Upper lobe of right lung (tissue), 1 donor: Measurements from ENCODE around the gene FFAR1. TPM values are rescaled to one million over a fixed set of nuclear protein-coding genes. Genes with fewer than 3 reads are reported as not detected.
"Not testable (repeated sequence)": the region's sequence is repeated elsewhere in the genome, so short reads cannot be mapped to it uniquely, and the experiment has no call there.

ENCODE experiments used
- ATAC-seq: fragments of 200-7000 bp; cut with Tn5 transposase; one replicate; pipeline ENCODE4 v1.9.1; 2020; ENCODE audit warnings: mild to moderate bottlenecking, moderate library complexity
- DNase-seq: peaks from one replicate; pipeline ENCODE4 v3.0.0-alpha.2; 2020
- H3K27ac ChIP-seq: fragments of 200-600 bp; one replicate; pipeline ENCODE4 v1.8.0; 2022
- H3K27me3 ChIP-seq: fragments of 200-600 bp; one replicate; pipeline ENCODE4 v1.8.0; 2022; ENCODE audit warnings: mild to moderate bottlenecking
- H3K36me3 ChIP-seq: fragments of 200-600 bp; one replicate; pipeline ENCODE4 v1.8.0; 2022
- H3K4me1 ChIP-seq: fragments of 200-600 bp; one replicate; pipeline ENCODE4 v1.8.0; 2022
- H3K4me3 ChIP-seq: fragments of 200-600 bp; one replicate; pipeline ENCODE4 v1.8.0; 2022; ENCODE audit warnings: mild to moderate bottlenecking
- H3K9me3 ChIP-seq: fragments of 200-600 bp; one replicate; pipeline ENCODE4 v1.8.0; 2022
- CTCF ChIP-seq: fragments of 200-600 bp; IDR thresholded peaks from one replicate; pipeline ENCODE4 v1.8.0; 2022; ENCODE audit warnings: antibody characterized with exemption
- intact Hi-C: fragments of 100-400 bp; cut with DNase I; formaldehyde crosslinking; loops from one replicate; pipeline ENCODE4 v1.11.0; 2022
- total RNA-seq: library from RNA; stranded (reverse); fragmentation: NEBNext Ultra II Directional; extraction: Animal tissue kit (Norgen Biotek cat#: 25700); gene quantifications from one replicate; pipeline ENCODE4 v1.2.1, GENCODE V29; 2021
- donor health status: DM: no; HTN: yes; CAD: no; lungs with severe emphysema.

Gene FFAR1
- total RNA-seq, 1 donor from 2014 or later = not detected

DNA sequence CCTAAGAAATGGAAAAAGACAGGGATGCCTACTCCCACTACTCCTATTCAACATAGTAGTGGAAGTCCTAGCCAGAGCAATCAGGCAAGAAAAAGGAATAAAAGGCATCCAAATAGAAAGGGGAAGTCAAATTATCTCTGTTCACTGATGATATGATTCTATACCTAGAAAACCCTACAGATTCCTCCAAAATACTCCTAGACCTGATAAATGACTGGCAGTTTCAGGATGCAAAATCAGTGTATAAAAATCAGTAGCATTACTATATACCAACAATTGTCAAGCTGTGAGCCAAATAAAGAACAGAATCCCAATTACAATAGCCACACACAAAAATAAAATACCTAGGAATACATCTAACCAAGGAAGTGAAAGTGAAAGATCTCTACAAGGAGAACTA is 21.8 kb downstream of the FFAR1 start:
- no peaks in the 10 kb centered on the region for H3K9me3 ChIP-seq
- H3K27ac ChIP-seq = no peak overlapping the region
- DNase-seq (no peak), ATAC-seq (no peak)
- no peaks in the 10 kb centered on the region for H3K27me3 ChIP-seq
- intact Hi-C loops = no loop called here
- no peaks in the 10 kb centered on the region for H3K4me1 ChIP-seq
- H3K4me3 ChIP-seq = no peak overlapping the region
- no peaks in the 10 kb centered on the region for H3K36me3 ChIP-seq
- TF ChIP-seq CTCF = no peak

DNA sequence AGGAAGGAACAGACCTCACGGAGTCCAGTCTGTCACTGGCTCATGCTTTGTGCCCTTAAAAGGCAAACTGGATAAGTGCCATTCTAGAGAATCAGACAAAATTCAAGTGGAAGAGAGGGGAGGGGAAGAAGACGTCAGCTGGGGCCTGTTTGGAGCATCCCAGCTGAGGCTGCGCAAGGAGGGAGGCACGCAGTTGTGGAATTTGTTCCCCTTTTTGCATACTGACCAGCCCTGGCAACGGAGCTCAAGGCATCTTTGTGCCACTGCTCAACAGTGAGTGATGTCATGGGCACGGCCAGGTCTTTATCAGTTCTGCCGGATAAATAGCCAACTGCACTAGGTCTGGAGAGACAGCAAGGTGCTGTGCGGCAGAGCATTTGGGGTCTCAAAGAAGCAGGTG is 23.0 kb downstream of the FFAR1 start, which contains the start of gene GPR42:
TSS of gene GPR42 (plus strand) at position 347 of the 400 bp plus-strand sequence. CDS start 292 bp downstream, outside the sequence.
- no peak for ATAC-seq
- DNase-seq = peak; percentile 26
- no peaks in the 10 kb centered on the region for H3K4me1 ChIP-seq
- H3K36me3 ChIP-seq = no peaks in the 10 kb centered on the region
- no peak for TF ChIP-seq CTCF
- no peak within 1 kb of the TSS for H3K4me3 ChIP-seq
- H3K9me3 ChIP-seq = no peaks in the 10 kb centered on the region
- no peaks in the 10 kb centered on the region for H3K27me3 ChIP-seq
- H3K27ac ChIP-seq = no peak within 1 kb of the TSS
- intact Hi-C loops = no loop called here

DNA sequence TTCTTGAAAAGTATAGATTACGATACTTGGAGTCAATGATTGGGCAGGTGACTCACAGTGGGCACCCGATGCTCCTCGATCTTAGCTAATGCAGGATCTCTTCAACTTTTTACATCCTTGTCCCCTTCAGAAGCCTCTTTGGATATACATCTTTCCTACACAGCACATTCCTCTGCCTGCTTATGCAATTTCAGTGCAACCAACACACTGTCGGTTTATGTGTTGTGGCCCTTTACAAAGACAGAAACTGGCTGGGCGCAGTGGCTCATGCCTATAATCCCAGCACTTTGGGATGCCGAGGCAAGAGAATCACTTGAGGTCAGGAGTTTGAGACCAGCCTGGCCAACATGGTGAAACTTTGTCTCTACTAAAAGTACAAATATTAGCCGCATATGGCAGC is 25.8 kb downstream of the FFAR1 start:
- Histone ChIP-seq H3K36me3 (no peaks in the 10 kb centered on the region), H3K4me3 (no peak overlapping the region), H3K27me3 (no peaks in the 10 kb centered on the region), H3K27ac (no peak overlapping the region), H3K4me1 (no peaks in the 10 kb centered on the region), H3K9me3 (no peaks in the 10 kb centered on the region)
- TF ChIP-seq CTCF = no peak
- DNase-seq (peak; percentile 11), ATAC-seq (no peak)
- intact Hi-C loops = no loop called here

DNA sequence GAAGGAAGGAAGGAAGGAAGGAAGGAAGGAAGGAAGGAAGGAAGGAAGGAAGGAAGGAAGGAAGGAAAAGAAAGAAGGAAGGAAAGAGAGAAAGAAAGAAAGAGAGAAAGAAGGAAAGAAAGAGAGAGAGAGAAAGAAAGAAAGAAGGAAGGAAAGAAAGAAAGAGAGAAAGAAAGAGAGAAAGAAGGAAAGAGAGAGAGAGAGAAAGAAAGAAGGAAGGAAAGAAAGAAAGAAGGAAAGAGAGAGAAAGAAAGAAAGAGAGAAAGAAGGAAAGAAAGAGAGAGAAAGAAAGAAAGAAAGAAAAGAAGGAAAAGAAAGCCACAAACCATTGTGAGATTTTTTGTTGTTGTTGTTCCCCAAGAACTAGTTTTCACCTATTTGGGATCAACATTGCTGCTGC is 26.3 kb downstream of the FFAR1 start:
- H3K9me3 ChIP-seq, H3K4me3 ChIP-seq, H3K36me3 ChIP-seq, H3K4me1 ChIP-seq, H3K27me3 ChIP-seq, H3K27ac ChIP-seq, ATAC-seq, DNase-seq, intact Hi-C loops: not testable (repeated sequence)

DNA sequence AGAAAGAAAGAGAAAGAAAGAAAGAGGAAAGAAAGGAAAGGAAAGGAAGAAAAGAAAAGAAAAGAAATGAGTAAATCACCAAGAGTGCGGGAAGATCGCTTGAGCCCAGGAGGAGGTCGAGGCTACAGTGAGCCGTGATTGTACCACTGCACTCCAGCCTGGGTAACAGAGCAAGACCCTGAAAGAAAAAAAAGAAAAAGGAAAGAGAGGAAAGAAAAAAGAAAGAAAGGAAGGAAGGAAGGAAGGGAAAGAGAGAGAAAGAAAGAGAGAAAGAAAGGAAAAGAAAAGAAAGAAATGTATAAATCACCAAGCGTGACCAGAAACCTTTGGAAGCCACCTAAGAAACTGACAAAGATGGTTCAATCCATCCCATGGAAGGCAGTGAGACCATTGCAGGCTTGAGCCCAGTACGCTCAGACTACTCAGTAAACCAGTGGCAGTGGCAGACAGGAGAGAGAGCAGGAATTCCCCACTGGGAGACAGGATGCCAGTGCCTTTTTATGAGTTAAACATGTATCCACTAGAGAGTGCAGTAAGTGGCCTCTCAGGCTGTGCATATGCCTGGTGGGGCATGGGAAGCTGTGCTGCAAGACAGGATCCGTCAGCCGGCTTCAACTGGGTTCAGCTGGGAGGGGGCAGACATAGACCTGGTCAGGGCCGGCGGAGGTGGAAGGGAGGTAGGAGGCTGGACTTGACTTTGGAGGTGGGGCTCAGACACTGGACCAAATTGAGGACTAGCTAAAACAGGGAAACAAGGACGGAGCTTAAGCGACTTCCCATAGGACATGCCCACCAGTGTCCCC is 28.0 kb downstream of the FFAR1 start:
- H3K27me3 ChIP-seq = no peaks in the 10 kb centered on the region
- H3K4me3 ChIP-seq = no peak overlapping the region
- no peaks in the 10 kb centered on the region for H3K4me1 ChIP-seq
- peak; percentile 62 for DNase-seq
- H3K36me3 ChIP-seq = no peaks in the 10 kb centered on the region
- H3K27ac ChIP-seq = no peak overlapping the region
- intact Hi-C loops = no loop called here
- TF ChIP-seq CTCF = no peak
- ATAC-seq = peak; percentile 56
- no peaks in the 10 kb centered on the region for H3K9me3 ChIP-seq

DNA sequence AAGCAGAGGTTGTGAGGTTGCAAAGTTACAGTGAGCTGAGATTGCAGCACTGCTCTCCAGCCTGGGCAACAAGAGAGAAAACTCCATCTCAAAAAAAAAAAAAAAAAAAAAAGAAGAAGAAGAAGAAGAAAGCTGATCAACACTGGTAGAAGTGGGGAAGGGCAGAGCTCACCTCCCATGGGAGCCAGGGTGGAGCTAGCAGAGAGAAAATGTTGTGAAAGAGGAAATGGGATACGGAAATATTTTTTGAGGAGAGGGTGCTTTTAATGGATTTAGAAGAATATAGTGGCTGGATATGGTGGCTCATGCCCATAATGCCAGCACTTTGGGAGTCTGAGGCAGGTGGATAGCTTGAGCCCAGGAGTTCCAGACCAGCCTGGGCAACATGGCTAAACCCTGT is 30.0 kb downstream of the FFAR1 start:
- H3K4me1 ChIP-seq = no peaks in the 10 kb centered on the region
- no peaks in the 10 kb centered on the region for H3K36me3 ChIP-seq
- H3K9me3 ChIP-seq = no peaks in the 10 kb centered on the region
- no peak overlapping the region for H3K4me3 ChIP-seq
- DNase-seq (no peak), ATAC-seq (no peak)
- no peaks in the 10 kb centered on the region for H3K27me3 ChIP-seq
- no peak overlapping the region for H3K27ac ChIP-seq
- intact Hi-C loops = no loop called here
- no peak for TF ChIP-seq CTCF
